Calu3 (cell line): Measurements from ENCODE around the gene PLEK2. TPM values are rescaled to one million over a fixed set of nuclear protein-coding genes. Genes with fewer than 3 reads are reported as not detected.
"Not testable (repeated sequence)": the region's sequence is repeated elsewhere in the genome, so short reads cannot be mapped to it uniquely, and the experiment has no call there.

Experiments
- BruUV-seq: library from RNA; stranded (reverse); fragments of 400-500 nt; replicated peaks from 2 replicates; lab custom pipeline; 2021; lab: Mats Ljungman, UMichigan
- CTCF ChIA-PET: fragments of 300-600 bp; sonication (Branson Sonifier 250); formaldehyde crosslinking; loops from one replicate; lab custom pipeline; 2022; ENCODE audit warnings: antibody characterized with exemption; lab: Charles Lee
- DNase-seq: peaks from one replicate; pipeline ENCODE4 v3.0.0; 2022
- H3K27ac Mint-ChIP-seq: one replicate; pipeline ENCODE4 v1.8.0; 2022; ENCODE audit warnings: mixed read lengths; ENCODE audit not compliant: unreplicated experiment
- H3K27me3 Mint-ChIP-seq: one replicate; pipeline ENCODE4 v1.8.0; 2022; ENCODE audit warnings: mixed read lengths; ENCODE audit not compliant: unreplicated experiment
- H3K36me3 Mint-ChIP-seq: one replicate; pipeline ENCODE4 v1.8.0; 2022; ENCODE audit warnings: mild to moderate bottlenecking, moderate library complexity, mixed read lengths; ENCODE audit not compliant: insufficient read depth, unreplicated experiment
- H3K4me1 Mint-ChIP-seq: one replicate; pipeline ENCODE4 v1.8.0; 2022; ENCODE audit warnings: mild to moderate bottlenecking, low read depth, mixed read lengths; ENCODE audit not compliant: unreplicated experiment
- H3K4me3 Mint-ChIP-seq: one replicate; pipeline ENCODE4 v1.8.0; 2022; ENCODE audit warnings: mild to moderate bottlenecking, low read depth, moderate library complexity, mixed read lengths; ENCODE audit not compliant: unreplicated experiment
- H3K9me3 Mint-ChIP-seq: one replicate; pipeline ENCODE4 v1.8.0; 2022; ENCODE audit warnings: low read depth, mixed read lengths; ENCODE audit not compliant: unreplicated experiment
- intact Hi-C: fragments of 100-400 bp; cut with micrococcal nuclease; formaldehyde crosslinking; loops from one replicate; pipeline ENCODE4 v1.10.0; 2022; ENCODE audit not compliant: unreplicated experiment
- total RNA-seq: library from RNA; stranded (reverse); gene quantifications from 2 replicates; pipeline ENCODE4 v1.2.3, GENCODE V29; 2022
- TF ChIP-seq, protein P1 (sequence below): fragments of 200-600 bp; IDR thresholded peaks from one replicate; pipeline ENCODE4 v1.8.0; 2022; ENCODE audit warnings: antibody characterized with exemption; ENCODE audit not compliant: unreplicated experiment

Gene PLEK2
- total RNA-seq, 1 experiment from 2014 or later, result 39.5 TPM

DNA sequence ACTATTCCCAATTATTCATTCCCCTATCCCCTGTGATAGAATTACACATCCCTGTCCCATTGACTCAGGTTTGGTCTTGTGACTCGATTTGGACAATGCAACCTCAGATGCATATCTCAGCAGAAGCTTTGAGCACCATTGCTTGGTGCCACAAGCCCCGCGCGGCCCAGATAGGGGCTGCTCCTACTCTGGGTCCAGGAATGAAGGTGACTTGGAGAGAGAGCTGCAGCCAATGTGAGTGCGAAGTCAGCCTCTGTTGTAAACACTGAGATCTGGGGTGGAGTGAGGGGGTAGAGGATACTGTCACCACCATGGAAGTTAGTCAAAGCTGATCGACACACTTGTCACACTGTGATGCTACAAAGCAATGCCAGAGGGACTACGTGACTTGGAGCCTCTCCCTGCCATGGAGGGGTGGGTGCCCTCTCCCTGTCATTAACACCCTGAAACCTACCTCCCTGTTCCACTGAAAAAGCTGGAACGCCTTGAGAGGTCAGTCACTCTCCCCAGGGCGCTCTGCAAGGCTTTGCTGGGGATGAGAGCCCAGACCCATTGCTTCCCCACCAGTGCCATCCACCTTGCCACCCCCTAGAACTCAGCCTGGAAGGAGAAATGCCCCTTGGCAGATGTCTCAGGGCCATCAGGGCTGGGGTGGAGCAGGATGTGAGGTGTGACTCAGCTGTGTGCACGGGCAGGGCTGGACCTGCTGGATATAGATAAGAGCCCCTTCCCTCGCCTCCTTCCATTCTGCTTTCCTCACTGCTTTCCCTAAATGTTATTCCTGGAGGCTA lies 6.6 kb upstream of the PLEK2 start:
- H3K4me1 Mint-ChIP-seq, result peaks cover 16% of the 10 kb centered on the region
- H3K27ac Mint-ChIP-seq, result no peak overlapping the region
- intact Hi-C loops, result no loop called here
- no TSS peak for BruUV-seq
- no peaks in the 10 kb centered on the region for H3K27me3 Mint-ChIP-seq
- H3K9me3 Mint-ChIP-seq, result no peaks in the 10 kb centered on the region
- H3K36me3 Mint-ChIP-seq, result peaks cover 5% of the 10 kb centered on the region
- TF ChIP-seq, protein P1, sequence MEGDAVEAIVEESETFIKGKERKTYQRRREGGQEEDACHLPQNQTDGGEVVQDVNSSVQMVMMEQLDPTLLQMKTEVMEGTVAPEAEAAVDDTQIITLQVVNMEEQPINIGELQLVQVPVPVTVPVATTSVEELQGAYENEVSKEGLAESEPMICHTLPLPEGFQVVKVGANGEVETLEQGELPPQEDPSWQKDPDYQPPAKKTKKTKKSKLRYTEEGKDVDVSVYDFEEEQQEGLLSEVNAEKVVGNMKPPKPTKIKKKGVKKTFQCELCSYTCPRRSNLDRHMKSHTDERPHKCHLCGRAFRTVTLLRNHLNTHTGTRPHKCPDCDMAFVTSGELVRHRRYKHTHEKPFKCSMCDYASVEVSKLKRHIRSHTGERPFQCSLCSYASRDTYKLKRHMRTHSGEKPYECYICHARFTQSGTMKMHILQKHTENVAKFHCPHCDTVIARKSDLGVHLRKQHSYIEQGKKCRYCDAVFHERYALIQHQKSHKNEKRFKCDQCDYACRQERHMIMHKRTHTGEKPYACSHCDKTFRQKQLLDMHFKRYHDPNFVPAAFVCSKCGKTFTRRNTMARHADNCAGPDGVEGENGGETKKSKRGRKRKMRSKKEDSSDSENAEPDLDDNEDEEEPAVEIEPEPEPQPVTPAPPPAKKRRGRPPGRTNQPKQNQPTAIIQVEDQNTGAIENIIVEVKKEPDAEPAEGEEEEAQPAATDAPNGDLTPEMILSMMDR, result no peak
- CTCF ChIA-PET, result interaction anchor here (1.4 kb wide), 1 partner anchor 9 kb away, joined by 3 read pairs; no protein-coding TSS in a partner anchor
- no peak overlapping the region for H3K4me3 Mint-ChIP-seq
- peak; percentile 58 for DNase-seq

DNA sequence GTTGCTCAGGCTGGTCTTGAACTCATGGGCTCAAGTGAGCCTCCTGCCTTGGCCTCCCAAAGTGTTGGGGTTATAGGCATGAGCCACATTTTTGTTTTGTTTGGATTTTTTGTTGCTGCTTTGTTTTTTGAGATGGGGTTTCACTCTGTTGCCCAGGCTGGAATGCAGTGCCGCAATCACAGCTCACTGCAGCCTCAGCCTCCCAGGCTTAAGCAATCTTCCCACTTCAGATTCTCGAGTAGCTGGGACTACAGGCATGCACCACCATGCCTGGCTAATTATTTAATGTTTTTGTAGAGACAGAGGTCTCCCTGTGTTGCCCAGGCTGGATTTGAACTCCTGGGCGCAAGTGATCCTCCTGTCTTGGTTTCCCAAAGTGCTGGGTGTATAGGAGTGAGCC lies 5.7 kb upstream of the PLEK2 start:
- peaks cover 6% of the 10 kb centered on the region for H3K36me3 Mint-ChIP-seq
- H3K9me3 Mint-ChIP-seq, result no peaks in the 10 kb centered on the region
- H3K4me3 Mint-ChIP-seq, result no peak overlapping the region
- H3K4me1 Mint-ChIP-seq, result peaks cover 16% of the 10 kb centered on the region
- no peak for DNase-seq
- intact Hi-C loops, result no loop called here
- CTCF ChIA-PET, result interaction anchor here (1.4 kb wide), 1 partner anchor 9 kb away, joined by 3 read pairs; no protein-coding TSS in a partner anchor
- TF ChIP-seq, protein P1, result no peak
- no peak overlapping the region for H3K27ac Mint-ChIP-seq
- no TSS peak for BruUV-seq
- no peaks in the 10 kb centered on the region for H3K27me3 Mint-ChIP-seq

DNA sequence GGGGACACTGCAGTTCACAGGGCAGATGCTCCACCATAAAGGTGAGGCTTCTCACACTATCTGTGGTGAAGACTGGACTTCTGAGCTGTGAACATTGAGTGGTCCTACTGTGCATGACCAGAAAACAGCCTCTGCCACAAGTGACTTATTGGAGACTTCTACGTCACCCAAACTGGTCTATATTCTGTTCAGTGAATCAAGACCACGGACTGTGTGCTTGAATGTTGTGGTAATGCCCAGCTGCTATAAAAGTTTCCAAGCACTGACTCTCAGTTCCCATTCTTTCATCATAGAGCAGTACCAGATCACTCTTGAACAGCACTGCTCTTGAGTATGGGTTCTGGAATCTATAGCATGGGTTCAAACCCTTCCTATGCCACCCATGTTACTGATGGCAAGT lies 4.8 kb upstream of the PLEK2 start:
- Mint-ChIP-seq H3K9me3 (no peaks in the 10 kb centered on the region), H3K27ac (no peak overlapping the region), H3K27me3 (no peaks in the 10 kb centered on the region), H3K36me3 (peaks cover 14% of the 10 kb centered on the region), H3K4me3 (no peak overlapping the region), H3K4me1 (peaks cover 22% of the 10 kb centered on the region)
- TF ChIP-seq, protein P1, result no peak
- CTCF ChIA-PET, result no interaction called here
- BruUV-seq, result no TSS peak
- no peak for DNase-seq
- intact Hi-C loops, result no loop called here

DNA sequence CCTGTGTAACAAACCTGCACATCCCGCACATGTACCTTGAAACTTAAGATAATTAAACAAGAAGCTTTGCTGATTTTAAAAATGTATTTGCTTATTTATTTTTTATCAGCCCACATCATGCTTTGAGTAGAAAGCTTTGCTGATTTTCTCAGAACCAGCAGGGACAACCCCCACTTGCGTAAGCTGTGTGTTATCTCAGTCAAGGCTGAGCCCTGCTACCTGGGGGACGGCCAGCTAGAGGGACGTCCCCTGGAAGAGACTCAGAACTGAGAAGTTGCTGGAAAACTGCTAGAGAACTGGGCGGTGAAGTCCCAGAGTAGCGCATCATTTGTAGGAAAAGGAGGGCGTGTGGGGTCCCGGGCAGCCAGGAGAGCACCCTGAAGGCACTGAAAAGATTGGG lies 4.1 kb upstream of the PLEK2 start:
- H3K27me3 Mint-ChIP-seq, result no peaks in the 10 kb centered on the region
- no peaks in the 10 kb centered on the region for H3K9me3 Mint-ChIP-seq
- H3K4me1 Mint-ChIP-seq, result peaks cover 25% of the 10 kb centered on the region
- no peak for DNase-seq
- H3K27ac Mint-ChIP-seq, result no peak overlapping the region
- CTCF ChIA-PET, result no interaction called here
- no peak overlapping the region for H3K4me3 Mint-ChIP-seq
- H3K36me3 Mint-ChIP-seq, result peaks cover 21% of the 10 kb centered on the region
- BruUV-seq, result no TSS peak
- intact Hi-C loops, result no loop called here
- TF ChIP-seq, protein P1, result no peak

DNA sequence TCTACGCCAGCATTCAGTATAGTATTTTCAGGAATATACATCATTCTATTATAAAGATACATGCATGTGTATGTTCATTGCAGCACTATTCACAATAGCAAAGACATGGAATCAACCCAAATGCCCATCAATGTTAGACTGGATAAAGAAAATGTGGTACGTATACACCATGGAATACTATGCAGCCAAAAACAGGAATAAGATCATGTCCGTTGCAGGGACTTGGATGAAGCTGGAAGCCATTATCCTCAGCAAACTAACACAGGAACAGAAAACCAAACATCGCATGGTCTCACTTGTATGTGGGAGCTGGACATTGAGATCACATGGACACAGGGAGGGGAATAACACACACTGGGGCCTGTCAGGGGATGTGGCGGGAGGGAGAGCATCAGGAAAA lies 3.6 kb upstream of the PLEK2 start:
- H3K27me3 Mint-ChIP-seq, BruUV-seq, DNase-seq, CTCF ChIA-PET, H3K4me3 Mint-ChIP-seq, H3K9me3 Mint-ChIP-seq, H3K27ac Mint-ChIP-seq, intact Hi-C loops: not testable (repeated sequence)
- peaks cover 26% of the 10 kb centered on the region for H3K36me3 Mint-ChIP-seq
- peaks cover 30% of the 10 kb centered on the region for H3K4me1 Mint-ChIP-seq
